Stomach (tissue), 4 donors: ENCODE measurements around the gene TNFRSF21.

Experiments used
- POLR2A ChIP-seq, 4 donors: fragments of 450-650 bp; IDR thresholded peaks; one replicate each; pipeline ENCODE4 v1.6.1; 2016; ENCODE audit warnings: antibody characterized with exemption in 4 of 4, control low read depth in 2 of 4, mild to moderate bottlenecking in 1 of 4, moderate library complexity in 1 of 4
- POLR2AphosphoS5 ChIP-seq, 3 donors: sonication (generic); formaldehyde crosslinking; IDR thresholded peaks; one replicate each; pipeline ENCODE4 v1.6.1; 2016; ENCODE audit warnings: antibody characterized with exemption in 3 of 3
- TF ChIP-seq, protein P1 (sequence below), 7 experiments: fragments of 450-650 bp in 4 of 7; fragments of 200-600 bp in 3 of 7; sonication (generic) in 3 of 7; IDR thresholded peaks; one replicate each; pipeline ENCODE4 v1.5.1; 2016 to 2019; ENCODE audit warnings: antibody characterized with exemption in 7 of 7, control low read depth in 2 of 7, mild to moderate bottlenecking in 1 of 7

DNA sequence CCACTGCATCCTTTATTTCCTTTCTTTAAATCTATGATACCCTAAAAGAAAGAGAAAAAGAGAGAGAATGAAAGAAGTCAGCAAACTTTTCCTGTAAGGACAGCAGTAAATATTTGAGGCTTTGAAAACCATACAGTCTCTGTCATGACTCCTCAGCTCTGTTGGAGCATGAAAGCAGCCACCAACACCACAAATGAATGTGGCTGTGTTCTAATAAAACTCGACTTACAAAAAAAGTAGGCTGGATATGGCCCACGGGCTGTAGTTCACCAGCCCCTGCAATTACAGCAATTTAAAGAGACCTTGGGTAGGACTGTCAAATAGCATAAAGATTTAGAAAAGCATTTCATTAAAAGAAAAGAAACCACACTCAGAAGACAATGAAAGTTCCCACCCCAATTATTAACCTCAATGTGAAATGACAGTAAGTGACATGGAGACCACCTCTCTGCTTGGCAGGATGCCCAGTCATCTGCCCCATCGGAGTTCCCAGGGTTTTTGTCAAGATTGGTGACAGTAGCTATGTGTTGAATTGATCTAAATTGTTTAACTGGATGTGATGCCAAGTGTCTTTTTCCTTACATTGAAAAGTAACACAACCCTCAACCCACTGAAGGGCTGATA is 50.9 kb downstream of the TNFRSF21 start:
- no peak for TF ChIP-seq POLR2A (IDR thresholded peaks at IDR 0.05)
- no peak for TF ChIP-seq POLR2AphosphoS5 (IDR thresholded peaks at IDR 0.05)
- TF ChIP-seq, protein P1, sequence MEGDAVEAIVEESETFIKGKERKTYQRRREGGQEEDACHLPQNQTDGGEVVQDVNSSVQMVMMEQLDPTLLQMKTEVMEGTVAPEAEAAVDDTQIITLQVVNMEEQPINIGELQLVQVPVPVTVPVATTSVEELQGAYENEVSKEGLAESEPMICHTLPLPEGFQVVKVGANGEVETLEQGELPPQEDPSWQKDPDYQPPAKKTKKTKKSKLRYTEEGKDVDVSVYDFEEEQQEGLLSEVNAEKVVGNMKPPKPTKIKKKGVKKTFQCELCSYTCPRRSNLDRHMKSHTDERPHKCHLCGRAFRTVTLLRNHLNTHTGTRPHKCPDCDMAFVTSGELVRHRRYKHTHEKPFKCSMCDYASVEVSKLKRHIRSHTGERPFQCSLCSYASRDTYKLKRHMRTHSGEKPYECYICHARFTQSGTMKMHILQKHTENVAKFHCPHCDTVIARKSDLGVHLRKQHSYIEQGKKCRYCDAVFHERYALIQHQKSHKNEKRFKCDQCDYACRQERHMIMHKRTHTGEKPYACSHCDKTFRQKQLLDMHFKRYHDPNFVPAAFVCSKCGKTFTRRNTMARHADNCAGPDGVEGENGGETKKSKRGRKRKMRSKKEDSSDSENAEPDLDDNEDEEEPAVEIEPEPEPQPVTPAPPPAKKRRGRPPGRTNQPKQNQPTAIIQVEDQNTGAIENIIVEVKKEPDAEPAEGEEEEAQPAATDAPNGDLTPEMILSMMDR (IDR thresholded peaks at IDR 0.05), result no peak
